HepG2 (cell line): ENCODE data around the gene CIITA. TPM values are rescaled to one million over a fixed set of nuclear protein-coding genes. Genes with fewer than 3 reads are reported as not detected.

Experiments
- BRCA1 ChIP-seq: sonication (generic); formaldehyde crosslinking; IDR thresholded peaks from 2 replicates; pipeline ENCODE4 v1.4.0; 2020; ENCODE audit warnings: missing genetic modification reagents
- CREM ChIP-seq, 2 experiments: sonication (generic) in 1 of 2; formaldehyde crosslinking in 1 of 2; IDR thresholded peaks; 2 replicates each; pipeline versions ENCODE4 v1.4.0 to v1.6.1; 2016 to 2020; ENCODE audit warnings: antibody characterized with exemption in 1 of 2, mild to moderate bottlenecking in 1 of 2, missing genetic modification reagents in 1 of 2
- DDIT3 ChIP-seq: sonication (generic); formaldehyde crosslinking; IDR thresholded peaks from 2 replicates; pipeline ENCODE4 v1.4.0; 2020; ENCODE audit warnings: mild to moderate bottlenecking, missing genetic modification reagents
- FOXA1 ChIP-seq, 2 experiments: fragments of 450-650 bp in 1 of 2; sonication (generic) in 1 of 2; formaldehyde crosslinking in 1 of 2; IDR thresholded peaks; 2 replicates each; pipeline versions ENCODE4 v1.4.0 to v1.6.1; 2016 to 2020; ENCODE audit warnings: missing genetic modification reagents in 1 of 2
- HMGA1 ChIP-seq: sonication (generic); formaldehyde crosslinking; conservative IDR thresholded peaks from 2 replicates; pipeline ENCODE4 v1.4.0; 2020; ENCODE audit warnings: missing genetic modification reagents
- JUND ChIP-seq: sonication (generic); formaldehyde crosslinking; IDR thresholded peaks from 2 replicates; pipeline ENCODE4 v1.8.0; 2022; ENCODE audit warnings: mild to moderate bottlenecking, missing genetic modification reagents
- PHF21A ChIP-seq: sonication (generic); formaldehyde crosslinking; IDR thresholded peaks from 2 replicates; pipeline ENCODE4 v1.5.0; 2020; ENCODE audit warnings: mild to moderate bottlenecking, missing genetic modification reagents
- SETDB1 ChIP-seq: sonication (generic); formaldehyde crosslinking; IDR thresholded peaks from 2 replicates; pipeline ENCODE4 v1.5.1; 2020; ENCODE audit warnings: missing genetic modification reagents, mild to moderate bottlenecking, borderline replicate concordance
- SMC3 ChIP-seq: IDR thresholded peaks from 2 replicates; pipeline ENCODE4 v1.6.1; 2011; ENCODE audit warnings: low read length, improper control_type of control experiment
- SNAPC2 ChIP-seq: sonication (generic); formaldehyde crosslinking; IDR thresholded peaks from 2 replicates; pipeline ENCODE4 v1.8.1; 2022; ENCODE audit warnings: mild to moderate bottlenecking, missing genetic modification reagents
- SNAPC4 ChIP-seq: sonication (generic); formaldehyde crosslinking; IDR thresholded peaks from 2 replicates; pipeline ENCODE4 v1.4.0; 2020; ENCODE audit warnings: mild to moderate bottlenecking, missing genetic modification reagents
- TBP ChIP-seq: sonication (generic); formaldehyde crosslinking; IDR thresholded peaks from 2 replicates; pipeline ENCODE4 v1.5.0; 2020; ENCODE audit warnings: missing genetic modification reagents
- TRAFD1 ChIP-seq: sonication (generic); formaldehyde crosslinking; IDR thresholded peaks from 2 replicates; pipeline ENCODE4 v1.5.1; 2020; ENCODE audit warnings: missing genetic modification reagents, mild to moderate bottlenecking, borderline replicate concordance
- ZNF121 ChIP-seq: sonication (generic); formaldehyde crosslinking; IDR thresholded peaks from 2 replicates; pipeline ENCODE4 v1.5.0; 2020; ENCODE audit warnings: mild to moderate bottlenecking, missing genetic modification reagents
- ZNF230 ChIP-seq: sonication (generic); formaldehyde crosslinking; IDR thresholded peaks from 2 replicates; pipeline ENCODE4 v1.4.0; 2020; ENCODE audit warnings: mild to moderate bottlenecking, missing genetic modification reagents
- ZNF24 ChIP-seq: fragments of 450-650 bp; IDR thresholded peaks from 2 replicates; pipeline ENCODE4 v1.6.1; 2017; ENCODE audit warnings: antibody characterized with exemption, mild to moderate bottlenecking
- ZNF263 ChIP-seq: sonication (generic); formaldehyde crosslinking; IDR thresholded peaks from 2 replicates; pipeline ENCODE4 v1.4.0; 2020; ENCODE audit warnings: missing genetic modification reagents
- ZNF605 ChIP-seq: sonication (generic); formaldehyde crosslinking; IDR thresholded peaks from 2 replicates; pipeline ENCODE4 v1.8.0; 2022; ENCODE audit warnings: mild to moderate bottlenecking, missing genetic modification reagents
- ZNF614 ChIP-seq: IDR thresholded peaks from 2 replicates; pipeline ENCODE4 v1.6.1; 2018; ENCODE audit warnings: missing biosample characterization, missing genetic modification reagents, inconsistent platforms, borderline replicate concordance
- ZNF709 ChIP-seq: sonication (generic); formaldehyde crosslinking; IDR thresholded peaks from 2 replicates; pipeline ENCODE4 v1.5.0; 2020; ENCODE audit warnings: mild to moderate bottlenecking, missing genetic modification reagents
- ZNF83 ChIP-seq: sonication (generic); formaldehyde crosslinking; IDR thresholded peaks from 2 replicates; pipeline ENCODE4 v1.4.0; 2020; ENCODE audit warnings: missing genetic modification reagents, mild to moderate bottlenecking, borderline replicate concordance
- ZNF878 ChIP-seq: sonication (generic); formaldehyde crosslinking; IDR thresholded peaks from 2 replicates; pipeline ENCODE4 v1.8.1; 2023; ENCODE audit warnings: mild to moderate bottlenecking, missing genetic modification reagents, moderate library complexity
- ZSCAN25 ChIP-seq: sonication (generic); formaldehyde crosslinking; IDR thresholded peaks from 2 replicates; pipeline ENCODE4 v1.8.0; 2022; ENCODE audit warnings: mild to moderate bottlenecking, missing genetic modification reagents
- polyA plus RNA-seq, 8 experiments: library from polyadenylated mRNA; depleted of rRNA in 3 of 8; stranded (reverse) in 7 of 8; unstranded in 1 of 8; fragments of >200 nt; fragmentation: Illumina TruSeq in 4 of 8; extraction: Trizol in 4 of 8; gene quantifications; 2 replicates each; pipeline versions ENCODE4 v1.2.1 to v1.2.3, GENCODE V29; 2011 to 2016; ENCODE audit warnings: low read depth in 4 of 8, missing spikeins in 1 of 8, mixed read lengths in 1 of 8; ENCODE audit not compliant: insufficient read depth in 1 of 8
- total RNA-seq, 5 experiments: library from RNA; depleted of rRNA; stranded (reverse); fragments of >200 nt; fragmentation: Illumina TruSeq; extraction: Trizol; gene quantifications; 2 replicates each; pipeline ENCODE4 v1.2.3, GENCODE V29; 2016; ENCODE audit warnings: low read depth in 1 of 5

The CIITA gene
- total and polyA plus RNA-seq, 2 of the 13 experiments (the other 11 are each of a cell fraction or from before 2014, with no cell fraction given) = 0.08 to 0.09 TPM

GRCh38 chr16:10964039-10964890 is 87.3 kb downstream of the CIITA start (continued):
- no peak for TF ChIP-seq ZNF709 (CRISPR knock-in tag)
- TF ChIP-seq SNAPC2 (CRISPR knock-in tag) = 0 out of 2 replicates have a peak, but pooled peaks have one; percentile 43
- TF ChIP-seq HMGA1 (CRISPR knock-in tag) = no peak
- no peak for TF ChIP-seq JUND
- no peak for TF ChIP-seq ZNF24
- TF ChIP-seq ZNF121 (CRISPR knock-in tag) = no peak
- no peak for TF ChIP-seq ZNF878 (CRISPR knock-in tag)
- TF ChIP-seq BRCA1 = no peak
- no peak for TF ChIP-seq SNAPC4 (CRISPR knock-in tag)
- no peak for TF ChIP-seq ZNF230 (CRISPR knock-in tag)
- no peak for TF ChIP-seq SETDB1 (CRISPR knock-in tag)
- TF ChIP-seq SMC3 = peak; percentile 87
- TF ChIP-seq CREM (IDR thresholded peaks at IDR 0.05) = no peak
- TF ChIP-seq CREM (CRISPR knock-in tag; IDR thresholded peaks at IDR 0.05) = no peak
- no peak for TF ChIP-seq ZNF605
- TF ChIP-seq ZNF263 (CRISPR knock-in tag) = peak; percentile 40; the same call in 1 of the 2 replicates
- TF ChIP-seq TRAFD1 (CRISPR knock-in tag) = peak; percentile 90; the same call in 1 of the 2 replicates
- TF ChIP-seq ZNF614 (CRISPR knock-in tag) = no peak
- TF ChIP-seq ZNF83 = no peak; the same call in 1 of the 2 replicates
- no peak for TF ChIP-seq FOXA1 (IDR thresholded peaks at IDR 0.05)
- peak; percentile 86 for TF ChIP-seq FOXA1 (CRISPR knock-in tag; IDR thresholded peaks at IDR 0.05)
- no peak for TF ChIP-seq TBP (CRISPR knock-in tag)
- no peak; the same call in 1 of the 2 replicates for TF ChIP-seq ZSCAN25
- no peak for TF ChIP-seq PHF21A (CRISPR knock-in tag)
- TF ChIP-seq DDIT3 = no peak
